Skeletal muscle tissue (tissue), 4 donors: ENCODE results near the gene DAB1. TPM values are rescaled to one million over a fixed set of nuclear protein-coding genes. Genes with fewer than 3 reads are reported as not detected.

Experiments used
- H3K27ac ChIP-seq: one replicate; pipeline ENCODE4 v1.7.0; 2013; ENCODE audit warnings: mild to moderate bottlenecking, low read depth, low read length, inconsistent platforms
- H3K27me3 ChIP-seq, 3 donors: one replicate each; pipeline ENCODE4 v1.7.0; 2013; ENCODE audit warnings: low read length in 3 of 3; ENCODE audit not compliant: control insufficient read depth in 3 of 3, insufficient read depth in 3 of 3
- H3K36me3 ChIP-seq, 3 donors: one replicate each; pipeline ENCODE4 v1.7.0; 2013; ENCODE audit warnings: low read length in 3 of 3; ENCODE audit not compliant: control insufficient read depth in 3 of 3, insufficient read depth in 3 of 3
- H3K4me1 ChIP-seq, 3 donors: one replicate each; pipeline ENCODE4 v1.7.0; 2013; ENCODE audit warnings: low read length in 3 of 3, mild to moderate bottlenecking in 3 of 3; ENCODE audit not compliant: control insufficient read depth in 3 of 3, insufficient read depth in 3 of 3
- H3K4me3 ChIP-seq, 3 donors: one replicate each; pipeline ENCODE4 v1.7.0; 2013; ENCODE audit warnings: low read length in 3 of 3
- H3K9ac ChIP-seq, 3 donors: one replicate each; pipeline ENCODE4 v1.7.0; 2013; ENCODE audit warnings: low read length in 3 of 3, mild to moderate bottlenecking in 3 of 3, moderate library complexity in 2 of 3, low read depth in 1 of 3
- H3K9me3 ChIP-seq, 3 donors: one replicate each; pipeline ENCODE4 v1.7.0; 2013; ENCODE audit warnings: low read length in 3 of 3; ENCODE audit not compliant: control insufficient read depth in 3 of 3
- total RNA-seq: library from RNA; depleted of rRNA; stranded (reverse); fragments of >200 nt; gene quantifications from one replicate; pipeline ENCODE4 v1.2.3, GENCODE V29; 2014
- donor health status: Osteomylitis.

The DAB1 gene
- total RNA-seq, 1 donor from 2014 or later = 1.6 TPM

- Histone ChIP-seq H3K36me3 (no peaks in the 10 kb centered on the region), H3K9me3 (no peaks in the 10 kb centered on the region), H3K4me1 (no peaks in the 10 kb centered on the region), H3K27ac (no peak overlapping the region), H3K27me3 (peaks cover 0 to 2% (median 0%) of the 10 kb centered on the region in 3 donors), H3K4me3 (no peak overlapping the region), H3K9ac (no peak overlapping the region)
These were observed 54.0 kb downstream of the DAB1 start for GRCh38 chr1:57369889-57370288.

- Histone ChIP-seq H3K27ac (no peak overlapping the region), H3K9me3 (no peaks in the 10 kb centered on the region), H3K27me3 (peaks cover 0 to 2% (median 0%) of the 10 kb centered on the region in 3 donors), H3K36me3 (no peaks in the 10 kb centered on the region), H3K4me3 (no peak overlapping the region), H3K4me1 (no peaks in the 10 kb centered on the region), H3K9ac (no peak overlapping the region)
These were observed 55.9 kb downstream of the DAB1 start for GRCh38 chr1:57367945-57368344.

- no peaks in the 10 kb centered on the region for H3K4me1 ChIP-seq
- H3K9ac ChIP-seq = no peak overlapping the region
- H3K27ac ChIP-seq = no peak overlapping the region
- no peaks in the 10 kb centered on the region for H3K36me3 ChIP-seq
- H3K4me3 ChIP-seq = no peak overlapping the region
- no peaks in the 10 kb centered on the region for H3K9me3 ChIP-seq
- peaks cover 0 to 2% (median 0%) of the 10 kb centered on the region in 3 donors for H3K27me3 ChIP-seq
These were observed 60.2 kb downstream of the DAB1 start for GRCh38 chr1:57363643-57364042.

GRCh38 chr1:57363165-57363564 lies 60.7 kb downstream of the DAB1 start:
- H3K9ac ChIP-seq = no peak overlapping the region
- H3K4me1 ChIP-seq = no peaks in the 10 kb centered on the region
- peaks cover 0 to 2% (median 0%) of the 10 kb centered on the region in 3 donors for H3K27me3 ChIP-seq
- H3K36me3 ChIP-seq = no peaks in the 10 kb centered on the region
- H3K27ac ChIP-seq = no peak overlapping the region
- no peak overlapping the region for H3K4me3 ChIP-seq
- no peaks in the 10 kb centered on the region for H3K9me3 ChIP-seq

- H3K36me3 ChIP-seq = no peaks in the 10 kb centered on the region
- no peaks in the 10 kb centered on the region for H3K4me1 ChIP-seq
- no peak overlapping the region for H3K9ac ChIP-seq
- no peak overlapping the region for H3K4me3 ChIP-seq
- H3K27ac ChIP-seq = no peak overlapping the region
- H3K27me3 ChIP-seq = no peaks in the 10 kb centered on the region
- H3K9me3 ChIP-seq = no peaks in the 10 kb centered on the region
These were observed 61.4 kb downstream of the DAB1 start for GRCh38 chr1:57362480-57362879.

GRCh38 chr1:57361516-57361915 lies 62.3 kb downstream of the DAB1 start:
- H3K27ac ChIP-seq = no peak overlapping the region
- no peaks in the 10 kb centered on the region for H3K36me3 ChIP-seq
- no peaks in the 10 kb centered on the region for H3K4me1 ChIP-seq

GRCh38 chr1:57360846-57361407 lies 62.9 kb downstream of the DAB1 start:
- H3K36me3 ChIP-seq = no peaks in the 10 kb centered on the region
- H3K27me3 ChIP-seq = no peaks in the 10 kb centered on the region
- H3K4me1 ChIP-seq = no peaks in the 10 kb centered on the region
- no peak overlapping the region for H3K9ac ChIP-seq
- no peak overlapping the region for H3K27ac ChIP-seq
- H3K4me3 ChIP-seq = no peak overlapping the region
- no peaks in the 10 kb centered on the region for H3K9me3 ChIP-seq

More at GRCh38 chr1:57361516-57361915, 62.3 kb downstream of the DAB1 start:
- Histone ChIP-seq H3K4me3 (no peak overlapping the region), H3K27me3 (no peaks in the 10 kb centered on the region), H3K9me3 (no peaks in the 10 kb centered on the region), H3K9ac (no peak overlapping the region)

GRCh38 chr1:57357462-57357861 lies 66.4 kb downstream of the DAB1 start:
- no peak overlapping the region for H3K4me3 ChIP-seq
- no peak overlapping the region for H3K27ac ChIP-seq
- H3K36me3 ChIP-seq = no peaks in the 10 kb centered on the region
- H3K9ac ChIP-seq = no peak overlapping the region
- no peaks in the 10 kb centered on the region for H3K27me3 ChIP-seq
- no peaks in the 10 kb centered on the region for H3K9me3 ChIP-seq
- H3K4me1 ChIP-seq = no peaks in the 10 kb centered on the region

- Histone ChIP-seq H3K27me3 (no peaks in the 10 kb centered on the region), H3K9ac (no peak overlapping the region), H3K36me3 (no peaks in the 10 kb centered on the region), H3K4me1 (no peaks in the 10 kb centered on the region), H3K9me3 (no peaks in the 10 kb centered on the region), H3K4me3 (no peak overlapping the region), H3K27ac (no peak overlapping the region)
These were observed 70.2 kb downstream of the DAB1 start for GRCh38 chr1:57353654-57354053.

- H3K27me3 ChIP-seq = no peaks in the 10 kb centered on the region
- H3K9ac ChIP-seq = no peak overlapping the region
- no peaks in the 10 kb centered on the region for H3K36me3 ChIP-seq
- H3K4me3 ChIP-seq = no peak overlapping the region
- no peak overlapping the region for H3K27ac ChIP-seq
- no peaks in the 10 kb centered on the region for H3K9me3 ChIP-seq
- H3K4me1 ChIP-seq = no peaks in the 10 kb centered on the region
These were observed 73.2 kb downstream of the DAB1 start for GRCh38 chr1:57350610-57351009.
